ENCODE results near the gene UBE3C. TPM values are rescaled to one million over a fixed set of nuclear protein-coding genes. Genes with fewer than 3 reads are reported as not detected.
"Not testable (repeated sequence)": the region's sequence is repeated elsewhere in the genome, so short reads cannot be mapped to it uniquely, and the experiment has no call there.

The UBE3C gene
- polyA plus RNA-seq, 12 donors = 33.5 to 50.4 (median 37.0) TPM; not detected in 1

- no peak for DNase-seq
Observed at GRCh38 chr7:157233677-157234076, 95.0 kb downstream of the UBE3C start.

- no peak for DNase-seq
Observed at GRCh38 chr7:157234271-157234670, 95.5 kb downstream of the UBE3C start.

GRCh38 chr7:157235357-157236333, 96.9 kb downstream of the UBE3C start:
- no peak for DNase-seq

- DNase-seq = no peak
Observed at GRCh38 chr7:157238087-157238486, 99.4 kb downstream of the UBE3C start.

GRCh38 chr7:157239571-157240270, 101.0 kb downstream of the UBE3C start:
- DNase-seq = no peak

GRCh38 chr7:157241631-157242030, 102.9 kb downstream of the UBE3C start:
- DNase-seq = no peak

GRCh38 chr7:157244516-157245294, 106.0 kb downstream of the UBE3C start:
- DNase-seq = no peak

GRCh38 chr7:157246052-157246451, 107.3 kb downstream of the UBE3C start:
- no peak for DNase-seq

GRCh38 chr7:157248659-157249058, 109.9 kb downstream of the UBE3C start:
- DNase-seq = no peak

- DNase-seq = peak; percentile 21
Observed at GRCh38 chr7:157250605-157251228, 112.0 kb downstream of the UBE3C start.

GRCh38 chr7:157251817-157252216, 113.1 kb downstream of the UBE3C start:
- not testable (repeated sequence) for DNase-seq

- no peak for DNase-seq
Observed at GRCh38 chr7:157253850-157254249, 115.1 kb downstream of the UBE3C start.

GRCh38 chr7:157254781-157255180, 116.1 kb downstream of the UBE3C start:
- not testable (repeated sequence) for DNase-seq

GRCh38 chr7:157255201-157255606, 116.5 kb downstream of the UBE3C start:
- DNase-seq = no peak

GRCh38 chr7:157263156-157263555, 124.4 kb downstream of the UBE3C start:
- DNase-seq = no peak

GRCh38 chr7:157265051-157265450, 126.3 kb downstream of the UBE3C start:
- no peak for DNase-seq

- DNase-seq = no peak
Observed at GRCh38 chr7:157266272-157266671, 127.5 kb downstream of the UBE3C start.

GRCh38 chr7:157267516-157267915, 128.8 kb downstream of the UBE3C start:
- DNase-seq = no peak

GRCh38 chr7:157267956-157268355, 129.2 kb downstream of the UBE3C start:
- no peak for DNase-seq

- DNase-seq = no peak
Observed at GRCh38 chr7:157268540-157268939, 129.8 kb downstream of the UBE3C start.

GRCh38 chr7:157269341-157270059, 130.8 kb downstream of the UBE3C start:
- no peak for DNase-seq
